Kidney (tissue), 14 donors: ENCODE measurements around the gene FAM107A. TPM values are rescaled to one million over a fixed set of nuclear protein-coding genes. Genes with fewer than 3 reads are reported as not detected.

Source experiments
- DNase-seq, 5 donors: peaks; one replicate each; pipeline ENCODE4 v3.0.0-alpha.2; 2013 to 2020
- FAIRE-seq: peaks from 2 replicates; lab custom pipeline; 2012; peaks lifted over from hg19 to GRCh38; lab: Jason Lieb, UNC
- H3K27ac ChIP-seq, 2 donors: one replicate each; pipeline ENCODE4 v1.7.0; 2013; ENCODE audit warnings: low read depth in 2 of 2, low read length in 2 of 2, inconsistent platforms in 1 of 2
- H3K27me3 ChIP-seq: one replicate; pipeline ENCODE4 v1.7.1; 2013; ENCODE audit warnings: low read length, inconsistent platforms; ENCODE audit not compliant: control insufficient read depth, insufficient read depth
- H3K36me3 ChIP-seq, 3 donors: one replicate each; pipeline versions ENCODE4 v1.7.0 to v1.7.1; 2013; ENCODE audit warnings: low read length in 3 of 3, control low read depth in 1 of 3, inconsistent platforms in 1 of 3; ENCODE audit not compliant: insufficient read depth in 3 of 3, control insufficient read depth in 2 of 3
- H3K4me1 ChIP-seq, 3 donors: one replicate each; pipeline versions ENCODE4 v1.7.0 to v1.7.1; 2013; ENCODE audit warnings: low read length in 3 of 3, inconsistent platforms in 1 of 3, low read depth in 1 of 3; ENCODE audit not compliant: control insufficient read depth in 2 of 3, insufficient read depth in 2 of 3
- H3K4me3 ChIP-seq, 3 donors: one replicate each; pipeline versions ENCODE4 v1.7.0 to v1.8.1; 2013; ENCODE audit warnings: low read length in 3 of 3, control low read depth in 1 of 3, inconsistent platforms in 1 of 3
- H3K9ac ChIP-seq, 3 donors: one replicate each; pipeline versions ENCODE4 v1.7.0 to v1.7.1; 2013; ENCODE audit warnings: low read length in 3 of 3, control low read depth in 1 of 3, inconsistent platforms in 1 of 3
- H3K9me3 ChIP-seq, 3 donors: one replicate each; pipeline versions ENCODE4 v1.7.0 to v1.7.1; 2013; ENCODE audit warnings: low read length in 3 of 3, control low read depth in 1 of 3, inconsistent platforms in 1 of 3; ENCODE audit not compliant: control insufficient read depth in 2 of 3, insufficient read depth in 1 of 3
- CTCF ChIP-seq: IDR thresholded peaks from 3 replicates; pipeline ENCODE4 v1.5.1; 2012; ENCODE audit warnings: mild to moderate bottlenecking, moderate library complexity, borderline replicate concordance; ENCODE audit not compliant: insufficient read depth; ENCODE audit errors: extremely low read depth
- intact Hi-C: fragments of 100-400 bp; cut with DNase I; formaldehyde crosslinking; loops from one replicate; pipeline ENCODE4 v1.11.1; 2022
- polyA plus RNA-seq: library from polyadenylated mRNA; stranded (reverse); fragments of 350-450 nt; fragmentation: Illumina TruSeq; extraction: RNeasy Lipid Tissue Mini Kit (QIAGEN cat#74804); gene quantifications from one replicate; pipeline ENCODE4 v1.2.3, GENCODE V29; 2014; ENCODE audit warnings: low read depth, low replicate concordance; ENCODE audit not compliant: insufficient read depth
- total RNA-seq: library from RNA; stranded (reverse); fragmentation: NEBNext Ultra II Directional; extraction: Animal tissue kit (Norgen Biotek cat#: 25700); gene quantifications from one replicate; pipeline ENCODE4 v1.2.1, GENCODE V29; 2021
- donor health status: control.
- donor health status: control.
- donor health status: control.
- donor health status: control.
- donor health status: control.
- donor health status: DM: yes; HTN: yes; CAD: no.
- donor health status: Normal renal cell carcinoma (clear cell type).

The FAM107A gene
- total and polyA plus RNA-seq, 2 donors from 2014 or later: 52.5 to 180 TPM

- Histone ChIP-seq H3K36me3 (peaks cover 0 to 12% (median 6%) of the 10 kb centered on the region in 3 donors), H3K9ac (peak overlapping the region in 2 of 3 donors; percentile 45 to 88), H3K4me3 (peak overlapping the region in 1 of 3 donors; percentile 69), H3K27me3 (no peaks in the 10 kb centered on the region), H3K27ac (peak overlapping the region; percentile 29 to 77), H3K9me3 (no peaks in the 10 kb centered on the region), H3K4me1 (peaks cover 0 to 34% (median 18%) of the 10 kb centered on the region in 3 donors)
- no peak for DNase-seq
- no peak for FAIRE-seq
- no peak for TF ChIP-seq CTCF
- intact Hi-C loops: no loop called here
Measured at GRCh38 chr3:58537412-58538301, 39.5 kb downstream of the FAM107A start.

DNA sequence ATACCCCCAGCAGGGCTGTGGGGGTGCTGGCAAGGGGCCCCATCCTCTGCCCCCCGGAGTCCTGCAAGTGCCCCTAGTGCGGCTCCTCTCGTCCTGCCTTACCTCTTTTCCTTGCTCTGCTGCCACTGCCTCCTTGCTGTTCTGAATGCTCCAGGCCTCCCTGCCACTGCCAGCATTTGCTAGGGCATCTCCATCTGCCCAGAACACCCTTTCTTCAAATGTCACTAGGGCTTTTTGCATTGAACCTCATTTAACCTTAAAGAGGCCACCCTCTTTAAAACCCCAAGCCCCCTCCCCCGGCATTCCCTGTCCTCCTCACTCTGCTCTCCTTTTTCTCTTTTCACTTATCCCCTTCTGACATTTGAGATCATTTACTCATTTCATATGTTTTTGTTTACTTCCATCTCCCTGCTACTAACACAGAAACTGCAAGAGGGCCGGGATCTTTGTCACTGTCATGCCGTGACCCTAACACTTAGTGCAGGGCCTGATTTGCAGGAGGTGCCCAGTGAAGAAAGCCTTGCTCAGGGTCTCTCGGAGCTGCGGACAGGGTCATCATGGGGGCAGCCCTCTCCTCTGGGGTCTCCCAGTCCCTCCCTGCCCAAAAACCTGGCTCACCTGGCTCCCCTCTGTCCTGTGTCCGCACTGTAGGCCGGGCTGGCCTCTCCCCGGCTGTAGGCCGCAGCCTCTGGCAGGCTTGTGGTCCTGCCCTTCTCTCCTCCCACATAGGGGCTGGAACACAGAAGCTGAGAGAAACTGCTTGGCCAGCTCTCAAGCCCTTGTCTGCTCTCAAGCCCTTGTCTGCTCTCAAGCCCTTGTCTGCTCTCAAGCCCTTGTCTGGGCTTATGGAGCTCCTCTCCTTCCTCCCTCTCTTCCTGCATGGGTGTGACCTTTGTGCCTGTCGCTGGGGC lies 40.4 kb downstream of the FAM107A start, which contains the start of gene ACOX2:
Gene ACOX2, minus strand, starts transcription at position 690 of the 911 bp plus-strand sequence. CDS start 2,084 bp downstream, outside the sequence.
- no peak for TF ChIP-seq CTCF
- Histone ChIP-seq H3K4me1 (peaks cover 0 to 36% (median 23%) of the 10 kb centered on the region in 3 donors), H3K9me3 (no peaks in the 10 kb centered on the region), H3K27me3 (no peaks in the 10 kb centered on the region), H3K9ac (peak within 1 kb of the TSS in 2 of 3 donors; percentile 45 to 88), H3K36me3 (peaks cover 0 to 12% (median 6%) of the 10 kb centered on the region in 3 donors), H3K27ac (peak within 1 kb of the TSS; percentile 29 to 77), H3K4me3 (peak within 1 kb of the TSS in 2 of 3 donors; percentile 31 to 69)
- FAIRE-seq: no peak
- intact Hi-C loops: no loop called here
- DNase-seq: peak in 3 of 5 donors; percentile 60 to 85 (median 80)

DNA sequence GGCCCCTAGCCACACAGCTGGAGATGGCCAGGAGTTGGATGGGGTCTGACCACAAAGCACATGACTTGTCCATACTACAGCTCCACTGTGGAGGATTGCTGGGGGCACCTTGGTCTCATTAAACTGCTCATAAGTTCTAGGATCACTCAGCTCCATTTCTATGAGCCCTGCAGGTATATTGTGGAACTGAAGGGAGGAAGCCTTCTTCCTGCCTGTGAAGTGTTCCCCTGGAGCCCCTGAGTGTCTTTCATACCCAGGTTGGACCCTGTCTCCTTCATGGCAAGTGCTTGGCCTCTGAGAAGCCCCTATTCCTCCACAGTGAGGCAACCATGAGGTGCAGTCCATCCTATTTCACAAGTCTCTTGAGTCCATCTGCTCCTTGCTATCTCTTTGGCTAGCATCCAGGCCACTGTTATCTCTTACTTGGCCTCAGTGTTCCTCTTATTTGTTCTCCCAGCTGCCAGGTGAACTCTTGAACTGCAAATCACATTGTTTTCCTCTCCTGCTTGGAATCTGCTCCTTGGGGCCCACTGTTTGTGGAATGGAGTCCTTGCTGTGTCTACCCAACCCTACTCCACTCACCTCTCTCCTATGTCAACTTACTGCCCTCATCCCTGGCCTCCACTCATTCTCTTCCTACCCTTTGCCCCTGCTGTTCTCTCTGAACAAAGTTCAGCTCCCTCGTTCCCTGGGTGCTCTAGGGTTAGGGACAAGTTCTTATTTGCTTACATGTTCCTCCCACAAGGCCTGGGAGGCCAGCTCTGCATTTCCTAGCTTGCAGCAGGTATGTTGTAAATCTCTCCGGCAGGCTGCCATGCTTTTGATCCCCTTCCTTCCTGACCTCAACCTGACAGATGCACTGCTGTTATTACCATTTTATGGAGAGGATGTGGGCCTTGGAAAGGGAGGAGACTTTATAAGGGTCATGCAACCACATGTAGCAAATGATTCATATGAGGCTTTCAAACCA lies 41.4 kb downstream of the FAM107A start:
- H3K27ac ChIP-seq: peak overlapping the region; percentile 29 to 77
- H3K9me3 ChIP-seq: no peaks in the 10 kb centered on the region
- intact Hi-C loops: no loop called here
- peak overlapping the region in 2 of 3 donors; percentile 23 to 69 for H3K4me3 ChIP-seq
- H3K27me3 ChIP-seq: no peaks in the 10 kb centered on the region
- DNase-seq (peak in 3 of 5 donors; percentile 62 to 71 (median 66)), FAIRE-seq (no peak)
- peak overlapping the region in 2 of 3 donors; percentile 25 to 88 for H3K9ac ChIP-seq
- H3K4me1 ChIP-seq: peaks cover 0 to 36% (median 23%) of the 10 kb centered on the region in 3 donors
- peaks cover 0 to 17% (median 6%) of the 10 kb centered on the region in 3 donors for H3K36me3 ChIP-seq
- no peak for TF ChIP-seq CTCF
